ENCODE measurements around the gene EFS. TPM values are rescaled to one million over a fixed set of nuclear protein-coding genes. Genes with fewer than 3 reads are reported as not detected.
A peak's percentile ranks its signal among the peaks of the same experiment; 100 is the strongest.

The EFS gene
- total RNA-seq, 4 donors from 2014 or later: 10.6 to 22.6 (median 14.6) TPM

DNA sequence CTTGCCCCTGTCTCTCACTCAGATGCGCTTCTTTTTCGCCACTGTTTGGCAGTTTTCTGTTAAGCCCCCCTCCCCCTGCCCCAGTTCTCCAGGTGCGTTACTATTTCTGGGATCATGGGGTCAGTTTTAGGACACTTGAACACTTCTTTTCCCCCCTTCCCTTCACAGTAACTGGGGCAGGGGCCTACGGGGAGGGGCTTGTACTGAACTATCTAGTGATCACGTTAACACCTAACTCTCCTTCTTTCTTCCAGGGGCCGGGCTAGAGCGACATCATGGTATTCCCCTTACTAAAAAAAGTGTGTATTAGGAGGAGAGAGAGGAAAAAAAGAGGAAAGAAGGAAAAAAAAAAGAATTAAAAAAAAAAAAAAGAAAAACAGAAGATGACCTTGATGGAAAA, 40.0 kb downstream of the EFS start:
- WGBS, 2 donors (ENCODE audit: low coverage in 1 of 2): 67% methylated on average over 5 of the region's 7 CpGs; no CpG with 5 or more reads in 1 of the 2 donors
- Histone ChIP-seq H3K27me3 (no peaks in the 10 kb centered on the region), H3K4me1 (peaks cover 4 to 35% (median 11%) of the 10 kb centered on the region in 3 donors), H3K4me3 (no peak overlapping the region), H3K9me3 (no peaks in the 10 kb centered on the region), H3K27ac (no peak overlapping the region), H3K36me3 (peaks cover 4 to 36% of the 10 kb centered on the region in 2 donors)
- TF ChIP-seq EP300 (IDR thresholded peaks at IDR 0.05): no peak
- no peak for ATAC-seq

DNA sequence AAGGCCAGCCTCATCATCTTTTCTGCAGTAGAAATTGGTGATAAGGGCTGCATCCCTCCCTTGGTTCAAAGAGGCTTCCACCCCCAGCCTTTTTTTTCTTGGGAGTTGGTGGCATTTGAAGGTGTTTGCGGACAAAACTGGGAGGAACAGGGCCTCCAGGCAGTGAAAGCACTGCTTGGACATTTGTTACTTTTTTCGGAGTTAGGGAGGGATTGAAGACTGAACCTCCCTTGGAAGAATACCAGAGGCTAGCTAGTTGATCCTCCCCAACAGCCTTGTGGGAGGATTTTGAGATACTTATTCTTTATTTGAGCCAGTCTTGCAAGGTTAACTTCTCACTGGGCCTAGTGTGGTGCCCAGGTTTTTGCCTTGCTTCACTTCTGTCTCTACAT, 40.5 kb downstream of the EFS start:
- H3K36me3 ChIP-seq: peaks cover 4 to 36% of the 10 kb centered on the region in 2 donors
- TF ChIP-seq POLR2A (IDR thresholded peaks at IDR 0.05) (no peak), POLR2AphosphoS5 (IDR thresholded peaks at IDR 0.05) (no peak), EP300 (IDR thresholded peaks at IDR 0.05) (no peak)
- TF ChIP-seq, protein P1, sequence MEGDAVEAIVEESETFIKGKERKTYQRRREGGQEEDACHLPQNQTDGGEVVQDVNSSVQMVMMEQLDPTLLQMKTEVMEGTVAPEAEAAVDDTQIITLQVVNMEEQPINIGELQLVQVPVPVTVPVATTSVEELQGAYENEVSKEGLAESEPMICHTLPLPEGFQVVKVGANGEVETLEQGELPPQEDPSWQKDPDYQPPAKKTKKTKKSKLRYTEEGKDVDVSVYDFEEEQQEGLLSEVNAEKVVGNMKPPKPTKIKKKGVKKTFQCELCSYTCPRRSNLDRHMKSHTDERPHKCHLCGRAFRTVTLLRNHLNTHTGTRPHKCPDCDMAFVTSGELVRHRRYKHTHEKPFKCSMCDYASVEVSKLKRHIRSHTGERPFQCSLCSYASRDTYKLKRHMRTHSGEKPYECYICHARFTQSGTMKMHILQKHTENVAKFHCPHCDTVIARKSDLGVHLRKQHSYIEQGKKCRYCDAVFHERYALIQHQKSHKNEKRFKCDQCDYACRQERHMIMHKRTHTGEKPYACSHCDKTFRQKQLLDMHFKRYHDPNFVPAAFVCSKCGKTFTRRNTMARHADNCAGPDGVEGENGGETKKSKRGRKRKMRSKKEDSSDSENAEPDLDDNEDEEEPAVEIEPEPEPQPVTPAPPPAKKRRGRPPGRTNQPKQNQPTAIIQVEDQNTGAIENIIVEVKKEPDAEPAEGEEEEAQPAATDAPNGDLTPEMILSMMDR (IDR thresholded peaks at IDR 0.05): no peak
- no peaks in the 10 kb centered on the region for H3K27me3 ChIP-seq
- no CpG with 5 or more reads among the region's 2 CpGs for WGBS, 2 donors (ENCODE audit: low coverage in 1 of 2)
- H3K4me3 ChIP-seq: no peak overlapping the region
- no peak for ATAC-seq
- peaks cover 4 to 36% (median 11%) of the 10 kb centered on the region in 3 donors for H3K4me1 ChIP-seq
- no peaks in the 10 kb centered on the region for H3K9me3 ChIP-seq
- no peak overlapping the region for H3K27ac ChIP-seq

DNA sequence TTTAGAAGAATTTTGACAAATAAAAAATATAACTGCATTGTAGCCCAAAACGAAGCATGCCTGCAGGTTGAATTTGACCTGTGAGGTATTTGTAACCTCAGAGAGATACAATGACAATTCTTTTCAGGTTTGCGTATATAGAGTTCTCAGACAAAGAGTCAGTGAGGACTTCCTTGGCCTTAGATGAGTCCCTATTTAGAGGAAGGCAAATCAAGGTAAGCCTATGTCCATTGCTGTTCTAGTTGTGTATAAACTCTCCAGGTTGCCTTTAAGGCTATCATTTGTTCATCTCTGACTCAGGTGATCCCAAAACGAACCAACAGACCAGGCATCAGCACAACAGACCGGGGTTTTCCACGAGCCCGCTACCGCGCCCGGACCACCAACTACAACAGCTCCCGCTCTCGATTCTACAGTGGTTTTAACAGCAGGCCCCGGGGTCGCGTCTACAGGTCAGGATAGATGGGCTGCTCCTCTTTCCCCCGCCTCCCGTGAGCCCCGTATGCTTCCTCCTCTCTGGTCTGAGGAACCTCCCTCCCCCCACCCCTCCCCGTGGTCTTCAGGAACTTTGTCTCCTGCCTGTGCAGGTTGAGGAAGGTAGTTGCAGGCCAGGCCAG, 41.0 kb downstream of the EFS start:
- Histone ChIP-seq H3K27ac (no peak overlapping the region), H3K9me3 (no peaks in the 10 kb centered on the region), H3K36me3 (peaks cover 4 to 36% of the 10 kb centered on the region in 2 donors), H3K4me1 (peaks cover 4 to 36% (median 11%) of the 10 kb centered on the region in 3 donors), H3K27me3 (no peaks in the 10 kb centered on the region), H3K4me3 (no peak overlapping the region)
- no peak for ATAC-seq
- TF ChIP-seq POLR2AphosphoS5 (IDR thresholded peaks at IDR 0.05) (no peak), EP300 (IDR thresholded peaks at IDR 0.05) (no peak), POLR2A (IDR thresholded peaks at IDR 0.05) (no peak)
- TF ChIP-seq, protein P1 (IDR thresholded peaks at IDR 0.05): no peak
- 85 to 93% methylated on average over 2 to 9 of the region's 18 CpGs for WGBS, 2 donors (ENCODE audit: low coverage in 1 of 2)

DNA sequence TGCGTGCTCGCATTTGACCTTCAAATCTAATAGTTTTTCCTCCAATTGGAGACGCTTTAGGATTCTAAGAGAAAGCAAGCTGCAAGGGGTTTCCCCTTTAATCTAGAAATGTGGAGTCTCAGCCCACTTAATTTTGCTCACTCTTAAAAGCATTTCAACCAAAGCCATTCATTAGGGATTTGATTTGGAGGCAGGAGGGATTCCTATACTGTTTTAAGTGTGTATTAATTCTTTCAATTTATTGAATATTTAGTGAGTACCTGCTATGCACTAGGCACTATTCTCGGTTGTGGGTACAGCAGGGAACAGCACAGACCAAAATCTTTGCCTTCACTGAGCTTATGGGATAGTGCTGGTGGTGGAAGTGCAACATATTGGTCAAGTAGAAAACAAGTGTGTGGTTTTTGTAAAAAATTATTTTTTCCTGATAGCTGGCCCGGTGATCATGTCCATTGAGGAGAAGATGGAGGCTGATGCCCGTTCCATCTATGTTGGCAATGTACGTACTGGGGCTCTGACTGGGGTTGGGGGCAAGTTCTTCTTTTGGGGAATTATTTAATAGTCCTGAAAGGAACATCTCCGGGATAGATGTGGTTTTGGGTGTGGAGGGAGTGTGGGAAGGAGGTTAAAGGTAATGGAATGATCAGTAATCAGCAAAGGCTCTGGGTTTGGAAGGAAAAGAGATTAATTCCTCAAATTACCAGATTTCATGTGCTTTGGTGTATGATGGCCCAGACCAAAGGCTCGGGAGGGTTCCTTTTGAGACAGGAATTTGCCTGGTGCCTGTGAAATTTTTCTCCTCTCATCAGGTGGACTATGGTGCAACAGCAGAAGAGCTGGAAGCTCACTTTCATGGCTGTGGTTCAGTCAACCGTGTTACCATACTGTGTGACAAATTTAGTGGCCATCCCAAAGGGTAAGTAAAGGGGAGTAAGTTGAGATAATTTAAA, 42.1 kb downstream of the EFS start:
- WGBS, 2 donors (ENCODE audit: low coverage in 1 of 2): 27 to 35% methylated on average over 8 to 10 of the region's 10 CpGs
- H3K4me3 ChIP-seq: peak overlapping the region; percentile 90 to 98
- H3K9me3 ChIP-seq: no peaks in the 10 kb centered on the region
- peaks cover 4 to 36% of the 10 kb centered on the region in 2 donors for H3K36me3 ChIP-seq
- ATAC-seq: no peak
- peaks cover 4 to 35% (median 11%) of the 10 kb centered on the region in 3 donors for H3K4me1 ChIP-seq
- peak overlapping the region in 2 of 4 donors; percentile 8 to 99 for H3K27ac ChIP-seq
- H3K27me3 ChIP-seq: no peaks in the 10 kb centered on the region
- no peak for TF ChIP-seq EP300 (IDR thresholded peaks at IDR 0.05)
- no peak for TF ChIP-seq POLR2A (IDR thresholded peaks at IDR 0.05)
- no peak for TF ChIP-seq POLR2AphosphoS5 (IDR thresholded peaks at IDR 0.05)
- TF ChIP-seq, protein P1 (IDR thresholded peaks at IDR 0.05): no peak

Measured in gastroesophageal sphincter (tissue), 4 donors.